Amniotic epithelial cell (primary cell): ENCODE measurements around the gene BRME1.
A peak's percentile ranks its signal among the peaks of the same experiment; 100 is the strongest.

ENCODE experiments used
- DNase-seq: peaks from one replicate; pipeline ENCODE4 v3.0.0-alpha.2; 2010; ENCODE audit warnings: low read depth

The BRME1 gene

GRCh38 chr19:13905634-13906520 lies at the start of gene BRME1, which contains the start of gene CC2D1A:
TSS of gene BRME1 (minus strand) at chr19:13906117. CDS start at chr19:13904892, 1,225 bp downstream.
TSS of gene CC2D1A (plus strand) at chr19:13906201. CDS start at chr19:13906442, 241 bp downstream.
- DNase-seq: peak; percentile 78

- DNase-seq: no peak
Observed at GRCh38 chr19:13954185-13954584, 48.3 kb upstream of the BRME1 start.

GRCh38 chr19:13952931-13953531 lies 47.1 kb upstream of the BRME1 start:
- DNase-seq: no peak

- peak; percentile 99 for DNase-seq
Observed at GRCh38 chr19:13952154-13952930, 46.4 kb upstream of the BRME1 start, which contains the start of gene DCAF15. TSS of gene DCAF15 (plus strand) at chr19:13952509. CDS start at chr19:13952513, 4 bp downstream.

GRCh38 chr19:13951799-13952153 lies 45.9 kb upstream of the BRME1 start:
- DNase-seq: no peak

- DNase-seq: no peak
Observed at GRCh38 chr19:13951043-13951442, 45.1 kb upstream of the BRME1 start.

- no peak for DNase-seq
Observed at GRCh38 chr19:13946414-13946813, 40.5 kb upstream of the BRME1 start.

- no peak for DNase-seq
Observed at GRCh38 chr19:13942023-13942684, 36.2 kb upstream of the BRME1 start.

GRCh38 chr19:13938301-13939064 lies 32.6 kb upstream of the BRME1 start, which contains the start of gene PODNL1:
TSS of gene PODNL1 (minus strand) at chr19:13938417. CDS start at chr19:13938181, 236 bp downstream.
- peak; percentile 77 for DNase-seq

- peak; percentile 12 for DNase-seq
Observed at GRCh38 chr19:13937479-13938300, 31.8 kb upstream of the BRME1 start.

GRCh38 chr19:13935765-13936510 lies 30.0 kb upstream of the BRME1 start:
- peak; percentile 45 for DNase-seq

- no peak for DNase-seq
Observed at GRCh38 chr19:13934785-13935109, 28.8 kb upstream of the BRME1 start.

GRCh38 chr19:13932911-13933393 lies 27.0 kb upstream of the BRME1 start:
- no peak for DNase-seq

- no peak for DNase-seq
Observed at GRCh38 chr19:13932149-13932637, 26.3 kb upstream of the BRME1 start.

GRCh38 chr19:13931391-13932148 lies 25.7 kb upstream of the BRME1 start:
- no peak for DNase-seq

- no peak for DNase-seq
Observed at GRCh38 chr19:13930402-13930801, 24.5 kb upstream of the BRME1 start.

GRCh38 chr19:13929956-13930355 lies 24.0 kb upstream of the BRME1 start:
- DNase-seq: no peak

GRCh38 chr19:13929340-13929739 lies 23.4 kb upstream of the BRME1 start:
- no peak for DNase-seq
